Smooth muscle cell (in vitro differentiated cells): Measurements from ENCODE around the gene DESI1. TPM values are rescaled to one million over a fixed set of nuclear protein-coding genes. Genes with fewer than 3 reads are reported as not detected.
"Not testable (repeated sequence)": the region's sequence is repeated elsewhere in the genome, so short reads cannot be mapped to it uniquely, and the experiment has no call there.

Experiments
- DNase-seq: peaks from one replicate; lab custom pipeline; 2025; ENCODE audit not compliant: unreplicated experiment; lab: John Stamatoyannopoulos, UW
- H2AFZ ChIP-seq: fragments of 200-600 bp; sonication (generic); 2 replicates; pipeline ENCODE4 v1.6.0; 2016; ENCODE audit warnings: antibody characterized with exemption, low read depth, mild to moderate bottlenecking
- H3F3A ChIP-seq: fragments of 200-600 bp; sonication (generic); 2 replicates; pipeline ENCODE4 v1.6.0; 2017; ENCODE audit warnings: antibody characterized with exemption, low read depth
- H3K27ac ChIP-seq: fragments of 200-600 bp; sonication (generic); 2 replicates; pipeline ENCODE4 v1.5.1; 2016; ENCODE audit warnings: low read depth, mild to moderate bottlenecking
- H3K27me3 ChIP-seq: fragments of 200-600 bp; sonication (generic); 2 replicates; pipeline ENCODE4 v1.6.1; 2016; ENCODE audit warnings: low read depth, mild to moderate bottlenecking
- H3K36me3 ChIP-seq: fragments of 200-600 bp; sonication (generic); 2 replicates; pipeline ENCODE4 v1.5.1; 2016; ENCODE audit warnings: low read depth
- H3K4me1 ChIP-seq: fragments of 200-600 bp; sonication (generic); 2 replicates; pipeline ENCODE4 v1.5.1; 2016; ENCODE audit warnings: low read depth
- H3K4me2 ChIP-seq: fragments of 200-600 bp; sonication (generic); 2 replicates; pipeline ENCODE4 v1.6.0; 2016; ENCODE audit warnings: mild to moderate bottlenecking
- H3K4me3 ChIP-seq: fragments of 200-600 bp; sonication (generic); 2 replicates; pipeline ENCODE4 v1.5.1; 2016; ENCODE audit warnings: mild to moderate bottlenecking
- H3K79me2 ChIP-seq: fragments of 200-600 bp; sonication (generic); 2 replicates; pipeline ENCODE4 v1.6.0; 2016; ENCODE audit warnings: low read depth, mild to moderate bottlenecking
- H3K9ac ChIP-seq: fragments of 200-600 bp; sonication (generic); 2 replicates; pipeline ENCODE4 v1.6.0; 2016; ENCODE audit warnings: low read depth
- H3K9me3 ChIP-seq: fragments of 200-600 bp; sonication (generic); replicated peaks from 2 replicates; pipeline ENCODE4 v1.5.1; 2016; ENCODE audit warnings: low read depth
- H4K20me1 ChIP-seq: fragments of 200-600 bp; sonication (generic); 2 replicates; pipeline ENCODE4 v1.6.0; 2016; ENCODE audit warnings: low read depth
- CTCF ChIP-seq: fragments of 200-600 bp; sonication (generic); IDR thresholded peaks from 2 replicates; pipeline ENCODE4 v1.5.1; 2017; ENCODE audit warnings: borderline replicate concordance, mild to moderate bottlenecking, antibody characterized with exemption; ENCODE audit not compliant: insufficient read depth, poor library complexity, severe bottlenecking
- WGBS: methylation state at CpG from one replicate; pipeline ENCODE4 v1.1.7; 2016; ENCODE audit warnings: low lambda C conversion rate; 5-methylcytosine and 5-hydroxymethylcytosine counted together
- polyA plus RNA-seq: library from polyadenylated mRNA; unstranded; fragments of >200 nt; fragmentation: Nextera tagmentation; extraction: Ambion mirVana; gene quantifications from 2 replicates; pipeline ENCODE4 v1.2.1, GENCODE V29; 2016
- total RNA-seq: library from RNA; depleted of rRNA; stranded (reverse); fragments of >200 nt; gene quantifications from 2 replicates; pipeline ENCODE4 v1.2.3, GENCODE V29; 2014

DESI1 gene
- total and polyA plus RNA-seq, 2 experiments from 2014 or later = 14.3 to 16.9 TPM

- Histone ChIP-seq H3K36me3 (no peaks in the 10 kb centered on the region), H3K4me3 (no peak overlapping the region), H3K79me2 (no peaks in the 10 kb centered on the region), H3K9me3 (no peaks in the 10 kb centered on the region), H4K20me1 (no peaks in the 10 kb centered on the region), H2AFZ (no peak overlapping the region), H3K4me1 (no peaks in the 10 kb centered on the region), H3K27me3 (no peaks in the 10 kb centered on the region), H3K4me2 (no peak overlapping the region), H3F3A (no peaks in the 10 kb centered on the region), H3K27ac (no peak overlapping the region), H3K9ac (no peak overlapping the region)
- TF ChIP-seq CTCF = no peak
- 93% methylated on average over 11 of the region's 11 CpGs for WGBS
- no peak for DNase-seq
Measured at GRCh38 chr22:41573677-41574076, 47.2 kb downstream of the DESI1 start.

GRCh38 chr22:41572305-41572704 is 48.5 kb downstream of the DESI1 start:
- not testable (repeated sequence) for H3K27me3 ChIP-seq, H3K79me2 ChIP-seq, H3K9me3 ChIP-seq, H3K4me3 ChIP-seq, H3K27ac ChIP-seq, H4K20me1 ChIP-seq, H3K36me3 ChIP-seq, H2AFZ ChIP-seq, H3K4me1 ChIP-seq, H3F3A ChIP-seq, H3K4me2 ChIP-seq, DNase-seq, H3K9ac ChIP-seq
- 100% methylated on average over 3 of the region's 3 CpGs for WGBS

- Histone ChIP-seq H3K4me3 (no peak overlapping the region), H3K9ac (no peak overlapping the region), H3K4me2 (no peak overlapping the region), H3K36me3 (no peaks in the 10 kb centered on the region), H3K9me3 (no peaks in the 10 kb centered on the region), H3F3A (no peaks in the 10 kb centered on the region), H3K79me2 (no peaks in the 10 kb centered on the region), H3K4me1 (no peaks in the 10 kb centered on the region), H3K27me3 (no peaks in the 10 kb centered on the region), H4K20me1 (no peaks in the 10 kb centered on the region), H2AFZ (no peak overlapping the region), H3K27ac (no peak overlapping the region)
- DNase-seq = no peak
- no peak for TF ChIP-seq CTCF
- WGBS = 100% methylated on average over 5 of the region's 14 CpGs
Measured at GRCh38 chr22:41571786-41572185, 49.1 kb downstream of the DESI1 start.

- no peak overlapping the region for H3K4me2 ChIP-seq
- no peaks in the 10 kb centered on the region for H3K36me3 ChIP-seq
- H3K4me3 ChIP-seq = no peak overlapping the region
- no peaks in the 10 kb centered on the region for H3F3A ChIP-seq
- H3K79me2 ChIP-seq = no peaks in the 10 kb centered on the region
- no peaks in the 10 kb centered on the region for H3K4me1 ChIP-seq
- H4K20me1 ChIP-seq = no peaks in the 10 kb centered on the region
- TF ChIP-seq CTCF = no peak
- no peak overlapping the region for H3K27ac ChIP-seq
- no peak for DNase-seq
- no peak overlapping the region for H3K9ac ChIP-seq
- no peak overlapping the region for H2AFZ ChIP-seq
- WGBS = 90% methylated on average over 3 of the region's 3 CpGs
- no peaks in the 10 kb centered on the region for H3K9me3 ChIP-seq
- no peaks in the 10 kb centered on the region for H3K27me3 ChIP-seq
Measured at GRCh38 chr22:41570221-41570620, 50.6 kb downstream of the DESI1 start.
